Astrocyte of the spinal cord (primary cell): ENCODE measurements around the gene SETD6.

Source experiments
- DNase-seq: peaks from one replicate; pipeline ENCODE4 v3.0.0; 2011; ENCODE audit warnings: low read depth, low spot score
- H3K4me3 ChIP-seq: 2 replicates; pipeline ENCODE4 v1.5.1; 2011; ENCODE audit warnings: low read depth, mild to moderate bottlenecking, low read length, moderate library complexity
- in situ Hi-C: cut with HindIII; loops from 2 replicates; pipeline ENCODE4 v1.10.0; 2017; ENCODE audit warnings: low sequenced_read_pairs
- TF ChIP-seq, protein P1 (sequence below): IDR thresholded peaks from 2 replicates; pipeline ENCODE4 v1.5.1; 2012; ENCODE audit warnings: low read depth, mild to moderate bottlenecking, low read length, inconsistent platforms

The SETD6 gene

DNA sequence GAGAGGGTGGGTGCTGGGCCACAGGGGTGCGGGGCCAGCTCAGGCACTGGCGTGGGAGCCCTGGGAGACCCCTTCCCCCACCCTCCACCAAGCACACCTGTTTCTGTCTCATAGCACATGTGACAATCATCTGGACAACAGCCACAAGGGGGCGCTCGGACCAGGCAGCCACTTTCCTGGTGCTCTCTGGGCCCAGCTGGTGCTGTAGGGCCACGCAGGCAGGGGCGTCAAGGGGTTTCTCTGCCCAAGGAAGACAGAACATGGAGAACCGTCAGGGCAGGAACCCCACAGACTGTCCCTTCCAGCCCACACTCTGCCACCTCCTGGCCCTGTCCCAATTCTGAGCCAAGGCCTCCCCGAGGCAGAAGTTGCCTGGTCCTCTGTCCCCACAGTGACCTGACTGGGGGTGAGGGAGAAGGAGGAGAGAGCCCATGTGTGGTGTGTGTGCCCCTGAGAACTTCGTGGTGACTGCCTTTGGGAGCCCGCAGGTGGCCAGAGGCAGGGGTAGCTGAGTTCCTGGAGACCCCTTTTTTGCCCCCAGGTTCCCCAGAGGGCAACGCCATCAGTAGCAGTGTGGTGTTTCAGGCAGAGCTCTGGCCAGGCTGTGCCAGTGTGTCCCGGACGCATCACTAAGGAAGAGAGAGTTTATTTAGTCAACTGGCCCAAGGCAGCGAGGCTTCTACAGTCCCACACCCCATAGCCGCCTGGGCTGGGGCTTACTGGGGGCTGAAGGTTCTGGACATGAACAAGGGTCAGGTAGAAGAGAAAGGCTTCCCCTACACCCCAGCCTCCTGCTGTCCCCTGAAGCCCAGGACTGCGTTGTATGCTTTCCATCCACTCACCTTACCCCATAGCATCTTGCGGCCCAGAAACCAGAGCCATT lies 3.1 kb upstream of the SETD6 start:
- in situ Hi-C loops = no loop called here
- TF ChIP-seq, protein P1, sequence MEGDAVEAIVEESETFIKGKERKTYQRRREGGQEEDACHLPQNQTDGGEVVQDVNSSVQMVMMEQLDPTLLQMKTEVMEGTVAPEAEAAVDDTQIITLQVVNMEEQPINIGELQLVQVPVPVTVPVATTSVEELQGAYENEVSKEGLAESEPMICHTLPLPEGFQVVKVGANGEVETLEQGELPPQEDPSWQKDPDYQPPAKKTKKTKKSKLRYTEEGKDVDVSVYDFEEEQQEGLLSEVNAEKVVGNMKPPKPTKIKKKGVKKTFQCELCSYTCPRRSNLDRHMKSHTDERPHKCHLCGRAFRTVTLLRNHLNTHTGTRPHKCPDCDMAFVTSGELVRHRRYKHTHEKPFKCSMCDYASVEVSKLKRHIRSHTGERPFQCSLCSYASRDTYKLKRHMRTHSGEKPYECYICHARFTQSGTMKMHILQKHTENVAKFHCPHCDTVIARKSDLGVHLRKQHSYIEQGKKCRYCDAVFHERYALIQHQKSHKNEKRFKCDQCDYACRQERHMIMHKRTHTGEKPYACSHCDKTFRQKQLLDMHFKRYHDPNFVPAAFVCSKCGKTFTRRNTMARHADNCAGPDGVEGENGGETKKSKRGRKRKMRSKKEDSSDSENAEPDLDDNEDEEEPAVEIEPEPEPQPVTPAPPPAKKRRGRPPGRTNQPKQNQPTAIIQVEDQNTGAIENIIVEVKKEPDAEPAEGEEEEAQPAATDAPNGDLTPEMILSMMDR = peak; percentile 80
- peak; percentile 55 for DNase-seq
- H3K4me3 ChIP-seq = no peak overlapping the region

DNA sequence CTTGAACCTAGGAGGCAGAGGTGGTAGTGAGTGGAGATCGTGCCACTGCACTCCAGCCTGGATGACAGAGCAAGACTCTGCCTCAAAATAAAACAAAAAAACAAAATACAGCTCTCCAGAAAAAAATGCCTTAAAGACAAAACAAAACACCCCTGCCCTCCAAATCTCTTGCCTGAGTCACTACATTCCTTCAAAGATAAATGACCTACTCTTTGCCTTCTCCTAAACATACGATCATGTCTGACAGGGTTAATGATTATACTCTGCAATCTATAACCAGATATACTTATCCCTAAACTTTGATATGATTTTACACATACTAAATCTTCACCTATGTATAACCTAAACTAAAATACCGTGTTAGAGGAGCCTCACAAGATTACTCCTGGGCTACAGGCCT lies 1.4 kb upstream of the SETD6 start:
- TF ChIP-seq, protein P1 = no peak
- H3K4me3 ChIP-seq = no peak overlapping the region
- in situ Hi-C loops = no loop called here
- no peak for DNase-seq

DNA sequence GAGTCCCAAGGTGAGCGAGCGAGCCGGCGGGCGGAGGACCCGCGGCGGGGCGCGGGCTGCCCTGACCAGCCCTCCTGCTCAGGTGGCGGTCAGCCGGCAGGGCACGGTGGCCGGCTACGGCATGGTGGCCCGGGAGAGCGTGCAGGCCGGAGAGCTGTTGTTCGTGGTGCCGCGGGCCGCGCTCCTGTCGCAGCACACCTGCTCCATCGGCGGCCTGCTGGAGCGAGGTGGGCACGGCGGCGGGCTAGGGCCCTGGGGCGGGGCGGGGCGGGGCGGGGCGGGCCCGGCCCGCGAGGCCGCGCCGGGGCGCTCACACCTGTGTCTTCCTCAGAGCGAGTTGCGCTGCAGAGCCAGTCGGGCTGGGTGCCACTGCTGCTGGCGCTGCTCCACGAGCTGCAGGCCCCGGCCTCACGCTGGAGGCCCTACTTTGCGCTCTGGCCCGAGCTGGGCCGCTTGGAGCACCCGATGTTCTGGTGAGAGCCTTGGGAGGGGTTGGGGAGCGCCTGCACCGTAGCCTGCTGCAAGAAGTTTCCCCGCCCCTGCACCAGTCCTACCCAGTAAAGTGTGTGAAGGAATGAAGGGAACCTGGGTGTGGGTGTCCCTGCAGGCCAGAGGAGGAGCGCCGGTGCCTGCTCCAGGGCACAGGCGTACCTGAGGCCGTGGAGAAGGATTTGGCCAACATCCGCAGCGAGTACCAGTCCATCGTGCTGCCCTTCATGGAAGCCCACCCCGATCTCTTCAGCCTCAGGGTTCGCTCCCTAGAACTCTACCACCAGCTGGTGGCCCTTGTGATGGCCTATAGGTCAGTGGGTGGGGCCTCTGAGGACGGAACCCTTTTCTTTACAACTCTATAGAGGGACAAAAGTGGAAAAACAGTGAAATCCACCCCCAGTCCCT lies 802 bp downstream of the SETD6 start:
- peak overlapping the region; percentile 73 for H3K4me3 ChIP-seq
- DNase-seq = no peak
- TF ChIP-seq, protein P1 = no peak
- in situ Hi-C loops = no loop called here

DNA sequence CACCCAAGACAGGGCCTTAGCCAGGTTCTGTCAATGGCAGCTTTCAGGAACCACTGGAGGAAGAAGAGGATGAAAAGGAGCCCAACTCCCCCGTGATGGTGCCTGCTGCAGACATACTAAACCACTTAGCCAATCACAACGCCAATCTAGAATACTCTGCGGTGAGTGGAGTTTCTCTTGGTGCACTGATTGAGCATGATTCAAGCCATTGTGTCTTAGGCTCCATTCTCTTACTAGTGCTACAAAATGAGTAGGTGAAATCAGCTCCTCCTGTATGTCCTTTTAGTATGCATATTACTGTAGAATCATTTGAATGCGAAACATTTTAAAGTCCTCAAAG lies 1.4 kb downstream of the SETD6 start:
- in situ Hi-C loops = no loop called here
- H3K4me3 ChIP-seq = no peak overlapping the region
- no peak for DNase-seq
- TF ChIP-seq, protein P1 = no peak

DNA sequence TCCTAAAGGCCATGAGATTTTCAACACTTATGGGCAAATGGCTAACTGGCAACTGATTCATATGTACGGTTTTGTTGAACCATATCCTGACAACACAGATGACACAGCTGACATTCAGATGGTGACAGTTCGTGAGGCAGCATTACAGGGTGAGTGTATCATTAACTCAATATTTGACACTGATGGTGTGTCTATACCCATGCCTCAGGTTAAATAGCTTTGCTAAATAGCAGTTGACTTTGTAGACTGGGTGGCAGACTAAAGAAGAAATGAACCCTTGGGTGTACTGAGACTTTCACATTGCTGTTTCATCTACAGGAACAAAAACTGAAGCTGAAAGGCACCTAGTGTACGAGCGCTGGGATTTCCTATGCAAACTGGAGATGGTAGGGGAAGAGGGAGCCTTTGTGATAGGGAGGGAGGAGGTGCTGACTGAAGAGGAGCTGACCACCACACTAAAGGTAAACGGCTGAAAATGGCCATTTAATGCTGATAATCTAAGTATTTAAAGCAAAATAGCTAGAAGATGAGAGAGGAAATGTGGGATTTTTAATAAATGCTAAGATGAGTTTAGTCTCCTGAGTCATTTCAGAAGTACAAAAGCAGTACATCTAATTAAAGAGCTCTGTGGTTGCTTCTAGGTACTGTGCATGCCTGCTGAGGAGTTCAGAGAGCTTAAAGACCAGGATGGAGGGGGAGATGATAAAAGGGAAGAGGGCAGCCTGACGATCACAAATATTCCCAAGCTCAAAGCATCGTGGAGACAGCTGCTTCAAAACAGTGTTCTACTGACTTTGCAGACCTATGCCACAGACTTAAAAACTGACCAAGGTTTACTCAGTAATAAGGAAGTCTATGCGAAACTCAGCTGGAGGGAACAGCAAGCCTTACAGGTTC lies 3.0 kb downstream of the SETD6 start:
- in situ Hi-C loops = no loop called here
- H3K4me3 ChIP-seq = no peak overlapping the region
- TF ChIP-seq, protein P1 = no peak
- no peak for DNase-seq

DNA sequence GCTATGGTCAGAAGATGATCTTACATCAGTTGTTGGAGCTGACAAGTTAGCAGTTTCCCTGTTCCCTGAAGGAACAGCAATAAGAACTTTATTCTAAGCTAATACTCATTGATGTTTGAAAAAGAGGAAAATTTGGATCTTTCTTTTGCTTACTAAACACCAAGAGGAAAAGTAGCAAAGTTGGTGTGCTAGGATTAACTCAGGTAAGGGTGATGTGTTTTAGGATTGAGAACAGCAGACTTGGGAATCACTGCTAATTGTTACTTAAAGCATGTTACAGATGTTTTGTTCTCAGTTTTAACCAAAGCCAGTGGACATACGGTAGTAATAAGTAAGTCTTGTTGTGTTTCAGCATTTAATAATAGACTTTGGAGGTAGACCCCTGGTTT lies 3.7 kb downstream of the SETD6 start:
- H3K4me3 ChIP-seq = no peak overlapping the region
- TF ChIP-seq, protein P1 = no peak
- no peak for DNase-seq
- in situ Hi-C loops = no loop called here
